ENCODE data around the gene SPINDOC.
A peak's percentile ranks its signal among the peaks of the same experiment; 100 is the strongest.

SPINDOC gene

DNA sequence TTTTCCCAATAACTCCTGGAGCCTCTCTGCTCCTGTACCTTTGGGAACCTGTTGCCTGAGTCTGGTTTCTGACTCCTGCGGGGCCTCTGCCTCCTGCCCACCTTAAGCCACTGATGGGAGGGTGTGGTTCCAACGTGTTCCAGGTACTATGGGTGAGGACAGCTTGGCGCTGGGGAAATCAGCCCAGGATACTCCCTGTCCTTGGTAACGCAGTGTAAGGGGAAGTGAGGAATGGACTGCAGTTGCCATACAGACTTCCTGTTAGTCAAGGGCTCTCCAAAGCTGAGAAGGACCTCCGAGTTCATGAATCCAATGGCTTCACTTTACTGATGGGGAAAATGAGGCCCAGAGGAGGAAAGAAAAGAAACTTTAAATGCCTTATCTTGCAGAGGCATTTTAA lies 24.5 kb downstream of the SPINDOC start:
- H3K9ac ChIP-seq (ENCODE audit: low read length): peak overlapping the region; percentile 1
- peaks cover 15% of the 10 kb centered on the region for H3K36me3 ChIP-seq (ENCODE audit: insufficient read depth, low read length)
- H3K9me3 ChIP-seq (ENCODE audit: low read length): no peaks in the 10 kb centered on the region
- H3K27ac ChIP-seq (ENCODE audit: low read depth, low read length): peak overlapping the region; percentile 66
- H3K4me1 ChIP-seq (ENCODE audit: insufficient read depth, low read length): peaks cover 34% of the 10 kb centered on the region
- H3K27me3 ChIP-seq (ENCODE audit: control insufficient read depth in 1 of 2, insufficient read depth in 2 of 2, low read length in 2 of 2): no peaks in the 10 kb centered on the region
- peak overlapping the region in 1 of 2 donors; percentile 28 for H3K4me3 ChIP-seq (ENCODE audit: low read depth in 1 of 2, low read length in 2 of 2)

DNA sequence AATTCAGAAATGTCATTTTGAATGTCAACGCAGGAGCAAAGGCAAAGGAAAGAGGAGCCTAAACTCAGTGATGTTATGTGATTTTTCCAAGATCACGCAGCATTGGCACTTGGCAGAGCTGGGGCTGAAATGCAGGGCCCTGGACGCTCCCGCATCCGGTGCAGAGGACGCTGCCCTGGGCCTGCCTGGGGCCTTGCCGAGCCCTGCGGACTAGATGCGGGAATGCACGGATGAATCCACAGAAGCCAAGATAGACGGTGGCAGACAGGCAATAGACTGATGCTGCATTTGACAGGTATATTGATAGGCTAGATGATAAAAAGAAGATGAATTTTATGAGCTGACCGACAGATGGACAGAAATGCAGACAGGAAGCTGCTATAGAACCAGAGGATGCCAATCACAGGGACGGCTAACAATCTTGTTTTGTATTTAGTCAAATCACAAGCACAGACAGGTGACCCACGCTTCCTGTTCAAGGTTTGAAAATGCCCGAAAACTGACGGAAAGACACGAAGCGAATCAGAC lies 25.0 kb downstream of the SPINDOC start:
- Histone ChIP-seq H3K27ac (ENCODE audit: low read depth, low read length) (peak overlapping the region; percentile 66), H3K4me3 (ENCODE audit: low read depth in 1 of 2, low read length in 2 of 2) (peak overlapping the region; percentile 7 to 28), H3K27me3 (ENCODE audit: control insufficient read depth in 1 of 2, insufficient read depth in 2 of 2, low read length in 2 of 2) (no peaks in the 10 kb centered on the region), H3K9me3 (ENCODE audit: low read length) (no peaks in the 10 kb centered on the region), H3K36me3 (ENCODE audit: insufficient read depth, low read length) (peaks cover 20% of the 10 kb centered on the region), H3K4me1 (ENCODE audit: insufficient read depth, low read length) (peaks cover 39% of the 10 kb centered on the region), H3K9ac (ENCODE audit: low read length) (peak overlapping the region; percentile 1)

- Histone ChIP-seq H3K27me3 (ENCODE audit: control insufficient read depth in 1 of 2, insufficient read depth in 2 of 2, low read length in 2 of 2) (no peaks in the 10 kb centered on the region), H3K9ac (ENCODE audit: low read length) (peak within 1 kb of the TSS; percentile 75), H3K27ac (ENCODE audit: low read depth, low read length) (peak within 1 kb of the TSS; percentile 87), H3K36me3 (ENCODE audit: insufficient read depth, low read length) (peaks cover 20% of the 10 kb centered on the region), H3K4me1 (ENCODE audit: insufficient read depth, low read length) (peaks cover 40% of the 10 kb centered on the region), H3K4me3 (ENCODE audit: low read depth in 1 of 2, low read length in 2 of 2) (peak within 1 kb of the TSS; percentile 88 to 90), H3K9me3 (ENCODE audit: low read length) (no peaks in the 10 kb centered on the region)
Observed at GRCh38 chr11:63838678-63839507, 25.6 kb downstream of the SPINDOC start, which contains the start of gene MARK2. Gene MARK2 (plus strand): TSS chr11:63839110. CDS start chr11:63839507, 397 bp downstream.

GRCh38 chr11:63839508-63840355 lies 26.5 kb downstream of the SPINDOC start:
- Histone ChIP-seq H3K27ac (ENCODE audit: low read depth, low read length) (peak overlapping the region; percentile 87), H3K36me3 (ENCODE audit: insufficient read depth, low read length) (peaks cover 22% of the 10 kb centered on the region), H3K4me1 (ENCODE audit: insufficient read depth, low read length) (peaks cover 40% of the 10 kb centered on the region), H3K4me3 (ENCODE audit: low read depth in 1 of 2, low read length in 2 of 2) (peak overlapping the region; percentile 88 to 90), H3K9me3 (ENCODE audit: low read length) (no peaks in the 10 kb centered on the region), H3K27me3 (ENCODE audit: control insufficient read depth in 1 of 2, insufficient read depth in 2 of 2, low read length in 2 of 2) (no peaks in the 10 kb centered on the region), H3K9ac (ENCODE audit: low read length) (peak overlapping the region; percentile 75)

- H3K27me3 ChIP-seq (ENCODE audit: control insufficient read depth in 1 of 2, insufficient read depth in 2 of 2, low read length in 2 of 2): no peaks in the 10 kb centered on the region
- H3K9ac ChIP-seq (ENCODE audit: low read length): peak overlapping the region; percentile 75
- peaks cover 25% of the 10 kb centered on the region for H3K36me3 ChIP-seq (ENCODE audit: insufficient read depth, low read length)
- peak overlapping the region; percentile 87 for H3K27ac ChIP-seq (ENCODE audit: low read depth, low read length)
- no peaks in the 10 kb centered on the region for H3K9me3 ChIP-seq (ENCODE audit: low read length)
- peaks cover 41% of the 10 kb centered on the region for H3K4me1 ChIP-seq (ENCODE audit: insufficient read depth, low read length)
- H3K4me3 ChIP-seq (ENCODE audit: low read depth in 1 of 2, low read length in 2 of 2): peak overlapping the region; percentile 88 to 90
Observed at GRCh38 chr11:63840356-63841060, 27.3 kb downstream of the SPINDOC start.

DNA sequence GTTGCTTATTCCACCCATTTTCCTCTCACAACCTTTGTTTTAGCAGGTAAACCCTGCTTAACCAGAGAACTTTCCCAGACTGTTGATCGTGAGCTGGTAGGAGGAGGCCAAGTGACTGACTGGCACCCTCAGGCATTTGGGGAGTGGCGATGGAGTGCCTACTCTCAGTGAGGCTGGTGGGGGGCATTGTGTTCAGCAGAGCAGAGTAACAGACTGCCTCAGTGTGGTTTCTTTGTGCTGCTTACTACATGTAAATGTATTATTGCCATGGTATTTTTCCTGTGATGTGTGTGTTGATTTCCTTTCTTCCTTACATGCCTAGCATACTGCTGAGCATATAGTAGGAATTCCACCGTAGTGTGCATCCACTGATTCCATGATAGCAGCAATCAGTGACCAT lies 28.3 kb downstream of the SPINDOC start:
- peaks cover 46% of the 10 kb centered on the region for H3K4me1 ChIP-seq (ENCODE audit: insufficient read depth, low read length)

GRCh38 chr11:63843041-63843440 lies 29.8 kb downstream of the SPINDOC start:
- no peaks in the 10 kb centered on the region for H3K27me3 ChIP-seq (ENCODE audit: control insufficient read depth in 1 of 2, insufficient read depth in 2 of 2, low read length in 2 of 2)
- H3K9ac ChIP-seq (ENCODE audit: low read length): no peak overlapping the region
- no peaks in the 10 kb centered on the region for H3K9me3 ChIP-seq (ENCODE audit: low read length)
- peaks cover 25% of the 10 kb centered on the region for H3K36me3 ChIP-seq (ENCODE audit: insufficient read depth, low read length)
- H3K4me1 ChIP-seq (ENCODE audit: insufficient read depth, low read length): peaks cover 38% of the 10 kb centered on the region
- no peak overlapping the region for H3K4me3 ChIP-seq (ENCODE audit: low read depth in 1 of 2, low read length in 2 of 2)
- H3K27ac ChIP-seq (ENCODE audit: low read depth, low read length): no peak overlapping the region

More for the DNA sequence above, 28.3 kb downstream of the SPINDOC start:
- Histone ChIP-seq H3K9me3 (ENCODE audit: low read length) (no peaks in the 10 kb centered on the region), H3K4me3 (ENCODE audit: low read depth in 1 of 2, low read length in 2 of 2) (peak overlapping the region in 1 of 2 donors; percentile 90), H3K36me3 (ENCODE audit: insufficient read depth, low read length) (peaks cover 25% of the 10 kb centered on the region), H3K9ac (ENCODE audit: low read length) (peak overlapping the region; percentile 75), H3K27ac (ENCODE audit: low read depth, low read length) (peak overlapping the region; percentile 17), H3K27me3 (ENCODE audit: control insufficient read depth in 1 of 2, insufficient read depth in 2 of 2, low read length in 2 of 2) (no peaks in the 10 kb centered on the region)

DNA sequence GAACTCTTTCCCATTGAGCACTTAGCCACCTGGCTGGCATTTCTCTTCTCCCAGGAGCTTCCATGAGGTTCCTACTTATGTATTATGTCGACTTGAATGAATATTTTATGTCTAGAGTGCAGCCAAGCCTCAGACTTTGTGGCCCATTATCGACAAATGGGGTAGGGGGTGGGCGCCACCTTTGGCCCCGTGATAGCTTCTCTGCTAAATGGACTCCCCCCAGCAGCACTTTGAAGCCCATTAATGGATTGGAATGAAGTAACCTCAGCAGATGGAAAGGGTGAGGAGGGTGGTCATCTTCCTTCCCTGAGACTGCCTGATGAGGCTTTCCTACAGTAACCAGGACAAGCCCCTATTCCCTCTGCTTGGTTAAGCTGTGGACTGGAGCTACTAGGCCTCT lies 31.6 kb downstream of the SPINDOC start:
- Histone ChIP-seq H3K9ac (ENCODE audit: low read length) (no peak overlapping the region), H3K27ac (ENCODE audit: low read depth, low read length) (peak overlapping the region; percentile 24), H3K36me3 (ENCODE audit: insufficient read depth, low read length) (peaks cover 25% of the 10 kb centered on the region), H3K4me1 (ENCODE audit: insufficient read depth, low read length) (peaks cover 34% of the 10 kb centered on the region), H3K27me3 (ENCODE audit: control insufficient read depth in 1 of 2, insufficient read depth in 2 of 2, low read length in 2 of 2) (no peaks in the 10 kb centered on the region), H3K9me3 (ENCODE audit: low read length) (no peaks in the 10 kb centered on the region), H3K4me3 (ENCODE audit: low read depth in 1 of 2, low read length in 2 of 2) (no peak overlapping the region)

DNA sequence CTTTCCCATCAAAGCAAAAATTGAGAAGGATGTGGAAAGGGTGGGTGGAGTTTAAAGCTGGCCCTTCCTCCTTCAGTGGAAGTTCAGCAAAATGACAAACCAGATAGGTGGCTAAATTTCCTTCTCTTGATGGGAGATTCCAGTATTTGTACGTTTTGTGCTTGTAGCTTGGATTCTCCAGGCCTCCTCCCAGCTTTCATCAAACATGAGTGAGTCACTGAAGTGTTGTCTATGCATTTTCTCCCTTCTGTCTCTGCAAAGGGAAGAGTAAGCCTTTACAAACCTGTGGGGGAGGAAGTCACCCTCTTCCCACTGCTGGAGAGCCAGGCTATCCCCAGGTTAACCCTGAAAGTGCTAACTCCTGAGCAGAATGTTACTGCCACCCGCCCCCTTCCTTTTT lies 32.0 kb downstream of the SPINDOC start:
- peaks cover 25% of the 10 kb centered on the region for H3K36me3 ChIP-seq (ENCODE audit: insufficient read depth, low read length)
- H3K4me3 ChIP-seq (ENCODE audit: low read depth in 1 of 2, low read length in 2 of 2): no peak overlapping the region
- no peaks in the 10 kb centered on the region for H3K27me3 ChIP-seq (ENCODE audit: control insufficient read depth in 1 of 2, insufficient read depth in 2 of 2, low read length in 2 of 2)
- no peaks in the 10 kb centered on the region for H3K9me3 ChIP-seq (ENCODE audit: low read length)
- peak overlapping the region; percentile 24 for H3K27ac ChIP-seq (ENCODE audit: low read depth, low read length)
- peaks cover 31% of the 10 kb centered on the region for H3K4me1 ChIP-seq (ENCODE audit: insufficient read depth, low read length)
- H3K9ac ChIP-seq (ENCODE audit: low read length): no peak overlapping the region

DNA sequence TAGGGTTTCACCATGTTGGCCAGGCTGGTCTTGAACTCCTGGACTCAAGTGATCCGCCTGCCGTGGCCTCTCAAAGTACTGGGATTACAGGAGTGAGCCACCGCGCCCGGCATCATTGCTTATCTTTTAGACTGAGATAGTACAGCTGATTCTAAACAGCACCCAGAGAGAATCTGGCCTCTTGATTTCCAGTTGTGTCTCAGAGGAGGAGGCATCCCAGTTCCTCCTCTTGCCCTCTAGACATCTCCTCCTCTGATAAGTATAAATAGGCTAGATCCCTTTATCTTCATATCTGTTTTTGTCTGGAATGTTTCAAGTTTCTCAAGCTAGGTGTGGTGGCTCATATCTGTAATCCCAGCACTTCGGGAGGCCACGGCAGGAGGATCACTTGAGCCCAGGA lies 32.7 kb downstream of the SPINDOC start:
- Histone ChIP-seq H3K4me1 (ENCODE audit: insufficient read depth, low read length) (peaks cover 24% of the 10 kb centered on the region), H3K27ac (ENCODE audit: low read depth, low read length) (no peak overlapping the region), H3K36me3 (ENCODE audit: insufficient read depth, low read length) (peaks cover 22% of the 10 kb centered on the region), H3K9ac (ENCODE audit: low read length) (no peak overlapping the region), H3K4me3 (ENCODE audit: low read depth in 1 of 2, low read length in 2 of 2) (no peak overlapping the region), H3K9me3 (ENCODE audit: low read length) (no peaks in the 10 kb centered on the region), H3K27me3 (ENCODE audit: control insufficient read depth in 1 of 2, insufficient read depth in 2 of 2, low read length in 2 of 2) (no peaks in the 10 kb centered on the region)

GRCh38 chr11:63846897-63847296 lies 33.6 kb downstream of the SPINDOC start:
- Histone ChIP-seq H3K27me3 (ENCODE audit: control insufficient read depth in 1 of 2, insufficient read depth in 2 of 2, low read length in 2 of 2) (no peaks in the 10 kb centered on the region), H3K9me3 (ENCODE audit: low read length) (no peaks in the 10 kb centered on the region), H3K4me1 (ENCODE audit: insufficient read depth, low read length) (peaks cover 24% of the 10 kb centered on the region), H3K4me3 (ENCODE audit: low read depth in 1 of 2, low read length in 2 of 2) (no peak overlapping the region), H3K27ac (ENCODE audit: low read depth, low read length) (no peak overlapping the region), H3K36me3 (ENCODE audit: insufficient read depth, low read length) (peaks cover 23% of the 10 kb centered on the region), H3K9ac (ENCODE audit: low read length) (no peak overlapping the region)

Measured in muscle layer of colon (tissue), 2 donors.